NB4 (cell line): Measurements from ENCODE around the gene TSTD2.

Experiments used
- DNase-seq: peaks from one replicate; pipeline ENCODE4 v3.0.0; 2010; ENCODE audit warnings: low read depth
- H3K4me3 ChIP-seq: one replicate; pipeline ENCODE4 v1.5.1; 2011; ENCODE audit warnings: mild to moderate bottlenecking, low read depth, low read length, moderate library complexity
- MYC ChIP-seq: IDR thresholded peaks from 2 replicates; pipeline ENCODE4 v1.6.1; 2011; ENCODE audit warnings: low read depth, low read length
- POLR2A ChIP-seq: IDR thresholded peaks from 2 replicates; pipeline ENCODE4 v1.6.1; 2011; ENCODE audit warnings: mild to moderate bottlenecking; ENCODE audit not compliant: insufficient read length; ENCODE audit errors: extremely low read depth
- TF ChIP-seq, protein P1 (sequence below): IDR thresholded peaks from one replicate; pipeline ENCODE4 v1.5.1; 2012; ENCODE audit warnings: low read depth, low read length
- TF ChIP-seq, protein P2 (sequence below): IDR thresholded peaks from 2 replicates; pipeline ENCODE4 v1.6.1; 2011; ENCODE audit warnings: low read depth, low read length

Gene TSTD2

DNA sequence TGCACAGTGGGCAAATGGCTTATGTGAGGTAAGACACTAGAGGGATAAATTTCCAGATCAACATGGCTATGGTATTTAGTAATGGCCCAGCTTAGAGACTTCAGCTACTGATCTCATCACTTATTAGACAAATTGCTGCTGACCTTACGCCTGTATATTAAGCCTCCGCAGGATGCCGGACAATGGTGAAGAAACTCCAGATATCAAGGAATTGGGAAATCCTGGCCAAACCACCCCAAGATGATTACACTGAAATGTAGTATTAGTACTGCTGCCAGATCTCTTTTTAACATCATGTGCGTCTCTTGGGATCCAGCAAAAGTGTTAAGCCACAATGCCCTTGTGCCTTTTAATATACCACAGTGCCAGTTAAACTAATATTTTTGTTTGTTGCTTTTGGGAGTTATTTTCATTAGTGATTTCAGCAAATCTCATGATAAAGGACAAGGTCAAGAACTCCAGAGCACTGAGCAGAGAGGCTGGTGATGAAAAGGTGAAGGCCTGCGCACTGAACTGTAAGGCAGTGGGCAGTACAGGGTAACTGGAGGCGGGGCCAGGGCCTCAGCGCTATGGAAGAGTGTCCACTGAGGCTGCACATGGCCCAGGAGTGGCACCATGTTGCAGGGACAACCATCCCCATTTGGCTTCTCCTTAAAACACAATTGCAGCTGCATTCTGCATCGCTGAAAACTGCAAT, 32.5 kb downstream of the TSTD2 start:
- H3K4me3 ChIP-seq = no peak overlapping the region
- DNase-seq = no peak
- TF ChIP-seq, protein P1, sequence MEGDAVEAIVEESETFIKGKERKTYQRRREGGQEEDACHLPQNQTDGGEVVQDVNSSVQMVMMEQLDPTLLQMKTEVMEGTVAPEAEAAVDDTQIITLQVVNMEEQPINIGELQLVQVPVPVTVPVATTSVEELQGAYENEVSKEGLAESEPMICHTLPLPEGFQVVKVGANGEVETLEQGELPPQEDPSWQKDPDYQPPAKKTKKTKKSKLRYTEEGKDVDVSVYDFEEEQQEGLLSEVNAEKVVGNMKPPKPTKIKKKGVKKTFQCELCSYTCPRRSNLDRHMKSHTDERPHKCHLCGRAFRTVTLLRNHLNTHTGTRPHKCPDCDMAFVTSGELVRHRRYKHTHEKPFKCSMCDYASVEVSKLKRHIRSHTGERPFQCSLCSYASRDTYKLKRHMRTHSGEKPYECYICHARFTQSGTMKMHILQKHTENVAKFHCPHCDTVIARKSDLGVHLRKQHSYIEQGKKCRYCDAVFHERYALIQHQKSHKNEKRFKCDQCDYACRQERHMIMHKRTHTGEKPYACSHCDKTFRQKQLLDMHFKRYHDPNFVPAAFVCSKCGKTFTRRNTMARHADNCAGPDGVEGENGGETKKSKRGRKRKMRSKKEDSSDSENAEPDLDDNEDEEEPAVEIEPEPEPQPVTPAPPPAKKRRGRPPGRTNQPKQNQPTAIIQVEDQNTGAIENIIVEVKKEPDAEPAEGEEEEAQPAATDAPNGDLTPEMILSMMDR = no peak
- TF ChIP-seq MYC (no peak), POLR2A (no peak)
- TF ChIP-seq, protein P2, sequence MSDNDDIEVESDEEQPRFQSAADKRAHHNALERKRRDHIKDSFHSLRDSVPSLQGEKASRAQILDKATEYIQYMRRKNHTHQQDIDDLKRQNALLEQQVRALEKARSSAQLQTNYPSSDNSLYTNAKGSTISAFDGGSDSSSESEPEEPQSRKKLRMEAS = no peak

DNA sequence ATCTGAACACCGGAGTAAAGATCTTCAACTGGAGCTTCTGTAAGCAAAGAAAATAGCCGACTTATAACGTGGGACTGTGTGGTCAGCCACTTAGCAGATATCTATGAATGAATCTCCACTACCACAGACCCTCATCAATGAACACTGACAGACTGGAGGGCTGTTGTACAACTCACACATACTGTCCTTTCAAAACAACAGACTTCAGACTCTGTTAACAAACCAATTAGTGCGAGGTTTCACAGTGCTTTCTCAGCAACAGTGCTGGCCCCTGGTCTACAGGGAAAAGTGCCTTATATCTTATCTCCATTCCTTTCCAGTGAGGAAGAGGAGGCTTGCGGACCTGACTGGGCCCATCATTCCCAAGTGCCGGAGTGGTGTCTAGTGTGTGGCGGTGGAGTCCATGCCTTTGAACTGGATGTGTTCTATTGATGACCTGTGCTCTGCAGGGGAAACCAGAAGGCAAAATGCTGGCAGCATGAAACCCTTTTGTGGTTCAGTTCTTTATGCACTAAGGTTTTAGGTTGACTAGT, 33.8 kb downstream of the TSTD2 start:
- no peak for DNase-seq
- H3K4me3 ChIP-seq = no peak overlapping the region
- TF ChIP-seq POLR2A (no peak), MYC (no peak)
- TF ChIP-seq, protein P1 = no peak
- TF ChIP-seq, protein P2 = no peak

DNA sequence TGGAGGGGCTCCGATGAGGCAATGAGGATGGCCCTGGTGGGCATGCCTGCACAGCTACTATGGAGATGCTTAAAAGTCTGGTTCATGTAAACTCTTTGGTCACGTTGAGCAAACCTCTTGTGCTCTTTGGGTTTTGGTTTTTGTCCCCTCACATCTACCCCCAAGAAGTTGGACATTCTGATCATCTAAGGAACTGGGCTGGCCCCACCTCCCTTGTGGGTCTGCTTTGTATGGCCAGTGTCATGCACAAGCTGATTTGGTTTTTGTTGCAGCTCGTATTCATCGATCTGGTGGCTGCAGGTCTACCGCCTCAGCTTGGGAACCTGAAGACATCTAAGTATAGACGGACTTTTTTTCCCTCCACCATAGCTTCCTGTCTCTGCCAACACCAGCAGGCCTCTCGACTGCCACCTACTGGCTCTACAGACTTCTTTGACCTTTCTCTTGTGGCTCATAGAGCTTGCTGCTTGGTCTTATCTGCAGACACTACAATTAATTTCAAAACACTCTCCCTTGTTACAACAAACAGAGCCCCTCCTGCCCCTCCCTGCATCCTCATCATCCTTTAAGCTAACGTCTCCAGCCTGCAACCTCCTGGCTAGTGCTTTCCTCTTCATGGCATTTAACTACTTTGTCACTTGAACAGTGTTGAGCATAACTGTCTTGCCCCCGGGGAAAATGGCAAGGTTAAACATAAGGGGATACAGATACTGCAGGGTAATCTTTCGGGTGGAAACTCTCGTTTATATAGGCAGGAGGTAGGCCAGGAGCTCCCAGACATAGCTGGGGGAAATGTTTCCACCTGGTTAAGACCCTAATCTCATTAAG, 34.5 kb downstream of the TSTD2 start:
- peak; percentile 86 for DNase-seq
- no peak overlapping the region for H3K4me3 ChIP-seq
- no peak for TF ChIP-seq POLR2A
- TF ChIP-seq, protein P1 = peak; percentile 91

DNA sequence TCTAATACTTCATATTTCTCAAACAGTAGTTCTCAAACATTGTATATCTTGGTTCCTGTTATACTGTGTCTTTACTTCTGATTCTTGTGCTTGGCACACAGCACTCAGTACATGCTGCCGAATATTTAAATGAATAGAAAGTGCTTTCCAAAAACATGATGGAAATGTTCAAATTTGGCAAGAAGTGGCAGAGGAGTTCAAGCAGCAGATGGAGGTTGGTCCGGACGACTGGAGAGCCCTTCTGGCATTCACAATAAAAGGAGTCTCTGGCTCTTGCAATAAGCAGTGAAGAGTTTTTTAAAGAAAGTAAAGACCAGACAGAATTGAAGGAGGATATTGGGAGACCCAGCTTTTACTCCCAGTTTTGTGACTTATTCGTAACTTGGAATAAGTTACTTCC, 36.3 kb downstream of the TSTD2 start:
- no peak overlapping the region for H3K4me3 ChIP-seq
- TF ChIP-seq, protein P1 = no peak
- TF ChIP-seq, protein P2 = no peak
- no peak for TF ChIP-seq MYC
- TF ChIP-seq POLR2A = no peak
- no peak for DNase-seq

DNA sequence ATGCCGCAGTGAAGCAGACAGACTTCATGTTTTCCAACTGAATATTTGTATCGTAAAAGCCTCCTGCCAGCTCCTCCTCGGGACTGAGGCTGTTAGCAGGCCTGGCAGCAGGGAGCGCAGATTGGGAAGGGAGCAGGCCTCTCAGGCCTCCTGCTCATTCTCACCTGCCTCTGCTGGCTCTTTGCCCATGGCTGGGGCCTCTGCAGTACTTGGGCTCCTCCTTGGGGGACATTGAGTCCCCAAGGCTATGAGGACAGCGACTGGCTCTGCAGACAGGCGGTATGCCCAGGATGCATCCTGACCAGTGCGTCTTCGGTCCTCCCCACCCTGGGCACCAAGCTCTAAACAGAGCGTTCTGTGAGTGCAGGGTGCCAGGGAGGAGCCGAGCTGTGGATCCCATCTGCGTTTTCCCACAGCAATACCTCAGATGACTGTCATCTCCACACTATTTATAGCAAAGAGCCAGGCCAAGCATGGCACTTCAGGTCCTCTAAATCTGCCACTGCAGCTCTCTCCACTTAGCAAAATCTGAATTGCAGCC, 38.7 kb downstream of the TSTD2 start:
- no peak for TF ChIP-seq MYC
- no peak for TF ChIP-seq POLR2A
- TF ChIP-seq, protein P2 = no peak
- TF ChIP-seq, protein P1 = no peak
- no peak overlapping the region for H3K4me3 ChIP-seq
- DNase-seq = no peak
